ENCODE results near the gene GPR78. TPM values are rescaled to one million over a fixed set of nuclear protein-coding genes. Genes with fewer than 3 reads are reported as not detected.

Gene GPR78
- total RNA-seq, 1 experiment from 2014 or later = 5.7 TPM

DNA sequence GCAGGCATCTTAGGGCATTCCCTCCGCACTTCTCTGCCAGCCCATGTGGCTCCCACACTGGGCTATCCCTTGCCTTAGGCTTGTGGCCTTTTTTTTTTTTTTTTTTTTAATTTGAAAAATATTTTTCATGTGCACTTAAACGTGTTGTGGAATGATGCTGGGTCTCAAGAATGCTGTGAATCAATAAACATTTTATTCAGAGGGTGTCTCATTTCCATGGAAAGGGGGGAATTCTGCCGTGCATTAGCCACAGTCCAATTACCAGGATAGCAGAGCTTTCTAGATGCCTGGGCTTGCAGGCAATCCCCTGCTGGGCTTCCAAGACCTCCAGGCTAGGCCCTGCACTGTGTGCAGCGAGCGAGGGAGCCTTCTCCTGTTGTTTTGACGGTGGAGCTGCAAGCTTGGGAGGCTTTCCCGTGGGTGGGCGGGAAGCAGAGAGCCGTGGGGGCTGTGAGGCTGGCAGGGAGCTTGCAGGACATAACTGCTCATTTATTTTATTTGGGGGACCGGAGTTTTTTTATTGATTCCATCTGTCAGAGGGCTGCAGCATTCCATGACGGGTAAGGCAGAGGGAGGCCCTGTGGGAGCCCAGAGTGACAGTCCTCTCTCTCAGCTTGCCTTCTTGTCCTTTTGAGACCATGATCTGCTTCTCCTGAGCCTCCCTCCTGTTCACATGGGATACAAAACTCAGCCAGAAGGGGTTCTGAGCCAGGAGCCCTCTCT, 9.8 kb downstream of the GPR78 start:
- no peak overlapping the region for H3K4me3 Mint-ChIP-seq
- no peaks in the 10 kb centered on the region for H3K9me3 Mint-ChIP-seq
- CTCF ChIA-PET = interaction anchor here (1.0 to 1.9 kb wide), 2 partner anchors 9 to 17 kb away, joined by 3 to 9 read pairs; no protein-coding TSS in a partner anchor
- no peak overlapping the region for H3K27ac Mint-ChIP-seq
- H3K27me3 Mint-ChIP-seq (ENCODE audit: low read depth) = no peaks in the 10 kb centered on the region; the same call in 1 of the 2 replicates
- POLR2A ChIA-PET = no interaction called here
- ATAC-seq (no peak), DNase-seq (ENCODE audit: low spot score) (no peak)
- H3K36me3 Mint-ChIP-seq = no peaks in the 10 kb centered on the region
- H3K4me1 Mint-ChIP-seq = peaks cover 34% of the 10 kb centered on the region
- no peak for TF ChIP-seq CREM (CRISPR knock-in tag; IDR thresholded peaks at IDR 0.05)
- TF ChIP-seq JUN (CRISPR knock-in tag; IDR thresholded peaks at IDR 0.05) = no peak
- TF ChIP-seq MYBL2 (CRISPR knock-in tag; IDR thresholded peaks at IDR 0.05) = no peak
- TF ChIP-seq ZNF671 (CRISPR knock-in tag; IDR thresholded peaks at IDR 0.05) = no peak
- TF ChIP-seq STAT6 (CRISPR knock-in tag; conservative IDR thresholded peaks at IDR 0.05; ENCODE audit: low read depth) = no peak
- TF ChIP-seq GABPB1 (CRISPR knock-in tag; IDR thresholded peaks at IDR 0.05) = no peak
- no peak for TF ChIP-seq PRDM15 (CRISPR knock-in tag; IDR thresholded peaks at IDR 0.05)
- TF ChIP-seq ZNF425 (CRISPR knock-in tag; conservative IDR thresholded peaks at IDR 0.05) = no peak
- TF ChIP-seq NR3C1 (CRISPR knock-in tag; conservative IDR thresholded peaks at IDR 0.05; ENCODE audit: low read depth) = no peak
- no peak for TF ChIP-seq SP1 (CRISPR knock-in tag; conservative IDR thresholded peaks at IDR 0.05)
- no peak for TF ChIP-seq NFATC4 (CRISPR knock-in tag; IDR thresholded peaks at IDR 0.05)
- TF ChIP-seq EMX1 (CRISPR knock-in tag; IDR thresholded peaks at IDR 0.05) = no peak
- no peak for TF ChIP-seq TCF7 (CRISPR knock-in tag; IDR thresholded peaks at IDR 0.05; ENCODE audit: low read depth)
- no peak for TF ChIP-seq USF2 (CRISPR knock-in tag; IDR thresholded peaks at IDR 0.05)
- TF ChIP-seq SMAD3 (CRISPR knock-in tag; IDR thresholded peaks at IDR 0.05; ENCODE audit: borderline replicate concordance) = no peak
- no peak for TF ChIP-seq NFYB (CRISPR knock-in tag; conservative IDR thresholded peaks at IDR 0.05; ENCODE audit: low read depth)
- no peak for TF ChIP-seq SMAD4 (CRISPR knock-in tag; IDR thresholded peaks at IDR 0.05)
- no peak for TF ChIP-seq ZNF416 (CRISPR knock-in tag; IDR thresholded peaks at IDR 0.05)
